HG03095 (cell line): Measurements from ENCODE around the gene C18orf63.

Experiments used
- ATAC-seq: cut with Tn5 transposase; IDR thresholded peaks from one replicate; pipeline ENCODE4 v1.9.1; 2021; ENCODE audit warnings: moderate library complexity; ENCODE audit not compliant: unreplicated experiment

Gene C18orf63

GRCh38 chr18:74375999-74376398, 60.4 kb downstream of the C18orf63 start:
- no peak for ATAC-seq

GRCh38 chr18:74376523-74376922, 60.9 kb downstream of the C18orf63 start:
- ATAC-seq, result no peak

DNA sequence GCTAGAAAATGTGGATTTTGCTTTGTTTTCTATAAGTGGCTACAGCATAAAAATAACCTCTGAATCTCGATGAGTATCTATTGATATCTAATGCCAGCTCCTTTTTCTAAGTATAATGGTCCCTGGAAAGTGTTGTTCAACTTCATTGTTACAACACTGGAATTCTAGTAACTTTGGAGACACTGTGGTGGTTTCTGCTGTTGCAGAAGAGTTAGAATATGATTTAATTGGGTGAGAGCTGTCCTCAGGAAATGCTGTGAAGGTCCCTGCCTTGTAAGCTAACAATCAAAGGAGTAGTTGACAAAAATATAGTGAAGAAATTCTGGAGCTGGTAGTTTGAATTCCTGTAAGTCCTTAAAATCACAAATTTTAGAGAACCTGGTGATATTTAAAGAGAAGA, 62.1 kb downstream of the C18orf63 start:
- no peak for ATAC-seq

- ATAC-seq, result no peak
Observed at GRCh38 chr18:74378179-74378682, 62.6 kb downstream of the C18orf63 start.

DNA sequence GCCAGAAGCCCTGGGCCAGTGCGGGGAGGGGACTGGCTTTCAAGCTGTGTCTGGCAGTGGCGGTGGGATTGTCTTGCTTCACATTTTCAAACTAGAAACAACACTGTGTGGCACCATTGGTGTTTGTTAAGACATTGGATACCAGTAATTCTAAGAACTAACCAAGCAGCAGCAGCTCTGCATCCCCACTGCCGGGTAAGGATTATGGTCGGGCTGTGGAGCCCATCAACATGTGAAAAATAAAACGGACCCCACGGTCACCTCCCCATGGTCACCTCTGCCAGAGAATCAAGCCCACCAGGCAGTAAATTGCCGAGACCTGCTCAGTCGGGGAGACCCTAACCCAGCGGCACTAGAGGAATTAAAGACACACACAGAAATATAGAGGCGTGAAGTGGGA, 65.3 kb downstream of the C18orf63 start:
- ATAC-seq, result no peak

- ATAC-seq, result no peak
Observed at GRCh38 chr18:74381621-74382295, 66.1 kb downstream of the C18orf63 start.

DNA sequence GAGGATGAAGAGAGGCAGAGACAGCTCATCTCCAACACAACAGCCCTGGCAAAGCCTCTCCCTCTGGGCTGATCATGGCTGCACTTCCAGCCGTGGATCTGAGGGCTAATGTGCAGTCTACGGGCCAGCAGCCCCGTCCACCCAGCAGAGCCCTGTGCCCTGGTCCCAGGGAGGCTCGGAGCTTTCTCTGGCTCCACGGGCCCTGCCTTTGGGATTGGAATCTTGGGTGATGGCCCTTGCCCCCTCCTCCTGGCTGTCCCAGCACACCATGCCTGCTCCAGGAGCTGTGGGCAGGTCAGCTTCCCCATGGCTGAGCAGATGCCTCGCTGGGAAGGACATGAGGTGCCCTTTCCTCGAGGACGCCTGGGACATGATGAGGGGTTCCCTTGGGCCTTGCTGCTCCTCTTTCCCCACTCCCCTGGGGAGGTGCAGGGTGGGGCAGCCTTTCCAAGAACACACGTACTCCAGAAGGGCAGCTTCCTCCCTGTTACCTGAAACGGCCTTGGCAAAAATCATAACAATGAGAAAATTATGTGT, 66.9 kb downstream of the C18orf63 start:
- ATAC-seq, result no peak

DNA sequence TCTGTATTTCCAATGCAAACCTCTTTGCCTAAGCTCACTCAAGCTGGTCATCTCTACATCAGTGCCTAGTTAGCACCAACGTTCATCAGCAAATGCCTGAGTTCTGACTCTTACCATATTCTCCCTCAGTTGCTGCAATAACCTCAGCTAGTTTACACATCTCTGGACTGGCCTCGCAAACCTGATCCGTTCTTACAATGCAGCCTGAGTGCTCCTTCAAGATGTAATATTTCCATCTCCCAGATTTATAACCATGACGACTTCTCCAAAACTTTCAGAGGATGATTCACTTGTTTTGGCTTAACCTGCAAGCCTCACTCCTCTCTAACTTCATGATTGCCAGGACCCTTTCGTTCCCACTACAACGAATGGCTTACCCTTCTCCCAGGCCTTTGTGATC, 71.7 kb downstream of the C18orf63 start:
- ATAC-seq, result no peak

GRCh38 chr18:74388227-74388626, 72.6 kb downstream of the C18orf63 start:
- no peak for ATAC-seq

GRCh38 chr18:74389171-74389927, 73.7 kb downstream of the C18orf63 start:
- ATAC-seq, result no peak

- ATAC-seq, result no peak
Observed at GRCh38 chr18:74389991-74390390, 74.4 kb downstream of the C18orf63 start.

DNA sequence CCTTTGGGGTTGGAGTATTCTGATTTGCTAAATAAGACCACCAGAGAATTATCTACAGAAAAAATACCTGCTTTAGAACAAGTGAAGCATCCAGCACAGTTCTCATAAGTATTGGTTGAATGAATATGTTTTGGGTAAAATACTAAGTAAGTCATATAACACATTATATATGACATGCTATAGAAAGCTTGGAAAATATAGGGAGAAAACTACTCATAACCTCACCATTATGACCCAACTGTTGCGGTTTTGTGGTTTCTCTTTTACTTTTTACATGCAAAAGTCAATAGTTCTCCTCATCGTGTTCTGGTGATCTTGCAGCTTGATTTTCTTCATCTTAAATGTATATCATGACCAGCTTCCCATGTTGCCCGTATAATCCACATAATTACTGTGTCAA, 75.3 kb downstream of the C18orf63 start:
- no peak for ATAC-seq

DNA sequence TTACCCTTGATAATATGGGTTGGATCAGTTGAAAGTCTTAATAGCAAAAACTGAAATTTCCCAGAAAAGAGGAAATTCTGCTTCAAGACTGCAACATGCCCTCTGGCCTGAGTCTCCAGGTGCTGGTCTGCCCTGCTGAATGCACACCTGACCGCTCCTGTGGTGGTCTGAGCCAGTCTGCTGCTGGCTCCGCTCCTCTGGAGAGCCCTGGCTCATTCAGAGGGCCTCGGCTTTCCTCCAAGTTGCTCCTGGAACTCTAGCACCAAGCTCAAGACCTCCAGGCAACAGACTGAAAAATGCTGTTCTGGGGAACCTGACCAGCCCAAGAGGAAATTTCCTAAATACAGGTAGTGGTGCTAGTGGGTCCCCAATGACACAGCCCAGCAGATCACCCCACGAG, 76.7 kb downstream of the C18orf63 start:
- ATAC-seq, result no peak

GRCh38 chr18:74395006-74395405, 79.4 kb downstream of the C18orf63 start:
- no peak for ATAC-seq

GRCh38 chr18:74395648-74396154, 80.1 kb downstream of the C18orf63 start:
- ATAC-seq, result no peak

GRCh38 chr18:74396171-74397169, 80.8 kb downstream of the C18orf63 start:
- no peak for ATAC-seq

- ATAC-seq, result no peak
Observed at GRCh38 chr18:74397572-74397971, 81.9 kb downstream of the C18orf63 start.

GRCh38 chr18:74399091-74399887, 83.7 kb downstream of the C18orf63 start:
- no peak for ATAC-seq

DNA sequence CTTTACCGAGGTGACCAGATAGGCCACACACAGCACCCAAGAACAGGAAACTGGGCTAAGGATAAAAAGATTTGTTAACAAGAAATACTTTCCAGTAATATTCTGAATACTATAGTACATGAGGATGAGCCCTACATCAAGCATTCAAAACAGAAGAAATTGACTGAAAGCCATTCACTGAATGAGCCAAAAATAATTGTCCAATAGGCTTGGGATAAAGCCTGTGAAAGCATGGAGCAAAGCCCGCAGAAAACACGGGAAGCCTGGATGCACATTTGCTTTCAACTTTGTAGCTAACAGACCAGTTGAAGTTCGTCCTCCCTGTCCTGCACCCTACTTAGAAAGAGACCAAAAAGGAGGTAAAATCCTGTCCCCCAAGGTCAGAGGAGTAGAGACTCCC, 85.2 kb downstream of the C18orf63 start:
- no peak for ATAC-seq
